ENCODE results near the gene PCDHGA9. TPM values are rescaled to one million over a fixed set of nuclear protein-coding genes. Genes with fewer than 3 reads are reported as not detected.

PCDHGA9 gene
- total RNA-seq, 1 donor from 2014 or later: 0.44 TPM

DNA sequence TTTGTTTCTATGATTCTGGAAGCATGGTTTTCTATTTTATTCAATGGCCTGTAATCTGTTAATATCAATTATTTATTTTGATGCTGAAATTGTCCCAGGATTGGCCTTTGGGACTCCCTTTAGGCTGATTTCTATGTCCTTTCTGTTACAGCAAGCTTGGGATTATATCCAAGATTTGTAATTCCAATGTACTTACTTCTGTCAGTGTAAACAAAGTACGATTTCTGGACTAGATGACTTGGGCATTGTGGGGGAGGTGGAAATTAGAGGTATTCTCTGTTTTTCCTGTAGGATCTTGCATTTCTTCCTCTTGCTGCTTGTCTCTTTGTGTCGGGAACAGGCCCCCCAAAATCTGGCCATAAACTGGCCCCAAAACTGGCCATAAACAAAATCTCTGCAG is 31.4 kb downstream of the PCDHGA9 start:
- DNase-seq: no peak
- peaks cover 27% of the 10 kb centered on the region for H3K27me3 Mint-ChIP-seq
- H3K4me1 Mint-ChIP-seq: peaks cover 3% of the 10 kb centered on the region
- peaks cover 9% of the 10 kb centered on the region for H3K9me3 Mint-ChIP-seq
- peaks cover 4% of the 10 kb centered on the region for H3K36me3 Mint-ChIP-seq (ENCODE audit: low read depth)
- intact Hi-C loops (cut with micrococcal nuclease): no loop called here
- no peak overlapping the region for H3K27ac Mint-ChIP-seq
- H3K4me3 Mint-ChIP-seq: no peak overlapping the region

DNA sequence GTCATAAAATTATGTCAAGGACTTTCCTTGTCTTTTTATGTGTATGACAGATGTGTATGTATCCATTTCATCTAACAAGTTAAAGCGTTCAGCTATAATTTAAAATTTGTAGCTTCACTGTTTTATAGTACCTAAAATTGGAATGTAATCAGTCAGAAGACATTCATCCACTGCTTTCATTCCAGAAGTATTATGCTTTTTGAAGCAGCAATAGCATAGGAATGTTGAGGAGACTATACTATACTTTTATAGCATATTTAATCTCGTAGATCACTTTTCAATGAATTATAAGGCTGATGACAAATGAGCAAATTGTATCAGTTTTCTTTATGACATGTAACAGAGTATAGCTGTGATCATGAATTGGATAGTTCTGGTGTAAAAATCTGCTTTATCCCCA is 34.6 kb downstream of the PCDHGA9 start:
- Mint-ChIP-seq H3K9me3 (peaks cover 2% of the 10 kb centered on the region), H3K36me3 (ENCODE audit: low read depth) (no peaks in the 10 kb centered on the region), H3K4me1 (no peaks in the 10 kb centered on the region), H3K27me3 (peaks cover 9% of the 10 kb centered on the region), H3K4me3 (no peak overlapping the region), H3K27ac (no peak overlapping the region)
- no peak for DNase-seq
- intact Hi-C loops (cut with micrococcal nuclease): no loop called here

DNA sequence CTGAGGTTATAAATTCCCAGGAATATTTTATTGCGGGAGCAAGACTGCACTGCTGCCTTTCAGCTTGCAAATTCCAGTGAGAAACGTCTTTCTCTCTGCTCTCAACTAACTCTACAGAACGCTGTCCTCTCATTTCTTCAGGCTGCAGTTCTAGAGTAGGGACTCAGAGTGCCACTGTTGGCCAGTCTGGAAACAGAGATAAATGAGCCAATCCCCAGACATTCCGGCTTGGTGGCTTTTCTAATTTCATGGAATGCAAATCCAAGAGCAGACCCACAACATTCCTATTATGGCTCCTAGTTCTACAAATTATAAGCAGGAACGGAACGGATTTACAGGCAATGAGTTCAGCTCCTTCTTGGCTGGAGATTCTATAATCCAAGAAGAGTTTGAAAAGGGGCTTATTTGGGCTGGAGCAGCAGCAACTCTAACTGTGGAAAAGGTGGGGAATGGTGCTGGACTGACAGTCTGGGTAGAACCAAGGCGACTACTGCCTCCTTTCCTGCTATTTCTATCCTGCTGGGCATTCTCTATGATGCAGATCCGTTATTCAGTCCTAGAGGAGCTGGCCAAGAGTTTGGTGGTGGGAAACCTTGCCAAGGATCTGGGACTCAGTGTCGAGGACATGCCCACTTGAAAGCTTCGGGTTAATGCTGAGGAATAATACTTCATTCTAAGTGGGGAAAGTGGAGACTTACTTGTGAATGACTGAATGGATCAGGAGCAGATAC is 37.0 kb downstream of the PCDHGA9 start:
- Mint-ChIP-seq H3K27me3 (peaks cover 5% of the 10 kb centered on the region), H3K27ac (no peak overlapping the region)
- intact Hi-C loops (cut with micrococcal nuclease): no loop called here

DNA sequence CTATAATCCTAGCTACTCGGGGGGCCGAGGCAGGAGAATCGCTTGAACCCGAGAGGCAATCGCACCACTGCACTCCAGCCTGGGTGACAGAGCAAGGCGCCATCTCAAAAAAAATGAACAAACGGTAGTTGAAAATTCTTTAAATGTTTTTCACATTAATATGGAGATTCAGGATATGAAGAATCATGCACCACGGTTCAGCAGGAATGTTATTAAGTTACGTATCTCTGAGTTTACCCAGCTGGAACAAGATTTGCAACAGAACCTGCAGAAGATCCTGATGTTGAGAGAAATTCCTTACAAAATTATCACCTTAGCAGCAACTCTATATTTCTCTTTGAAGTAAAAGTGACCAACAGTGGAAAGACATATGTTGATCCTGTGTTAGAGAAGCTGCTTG is 37.8 kb downstream of the PCDHGA9 start:
- H3K27me3 Mint-ChIP-seq: peaks cover 8% of the 10 kb centered on the region
- intact Hi-C loops (cut with micrococcal nuclease): no loop called here
- H3K27ac Mint-ChIP-seq: no peak overlapping the region
- no peaks in the 10 kb centered on the region for H3K36me3 Mint-ChIP-seq (ENCODE audit: low read depth)
- H3K9me3 Mint-ChIP-seq: peaks cover 6% of the 10 kb centered on the region
- no peak for DNase-seq
- H3K4me1 Mint-ChIP-seq: no peaks in the 10 kb centered on the region
- no peak overlapping the region for H3K4me3 Mint-ChIP-seq

More for the DNA sequence above, 37.0 kb downstream of the PCDHGA9 start:
- Mint-ChIP-seq H3K4me3 (no peak overlapping the region), H3K36me3 (ENCODE audit: low read depth) (no peaks in the 10 kb centered on the region), H3K4me1 (no peaks in the 10 kb centered on the region), H3K9me3 (peaks cover 4% of the 10 kb centered on the region)
- no peak for DNase-seq

DNA sequence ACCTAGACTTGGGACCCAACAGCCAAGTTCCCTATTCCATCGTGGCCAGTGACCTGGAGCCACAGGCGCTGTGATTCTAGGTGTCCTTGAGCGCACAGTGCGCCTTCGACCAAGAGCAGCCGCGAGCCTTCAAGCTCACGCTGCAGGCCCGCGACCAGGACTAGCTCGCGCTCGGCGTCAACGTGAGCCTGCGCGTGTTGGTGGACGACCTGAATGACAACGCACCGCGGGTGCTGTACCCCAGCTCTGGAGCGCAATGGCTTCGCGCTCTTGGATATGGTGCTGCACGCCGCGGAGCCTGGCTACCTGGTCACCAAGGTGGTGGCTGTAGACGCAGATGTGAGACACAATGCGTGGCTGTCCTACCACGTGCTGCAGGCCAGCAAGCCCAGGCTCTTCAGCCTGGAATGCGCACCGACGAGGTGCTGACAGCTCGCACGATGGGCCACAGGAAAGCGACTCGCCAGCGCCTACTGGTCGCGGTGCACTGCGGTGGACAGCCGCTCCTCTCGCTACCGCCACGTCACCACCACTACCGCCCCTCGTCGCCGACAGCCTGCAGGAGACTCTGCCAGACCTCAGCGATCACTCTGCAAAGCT is 39.1 kb downstream of the PCDHGA9 start:
- Mint-ChIP-seq H3K9me3 (peaks cover 6% of the 10 kb centered on the region), H3K4me3 (no peak overlapping the region), H3K4me1 (no peaks in the 10 kb centered on the region), H3K36me3 (ENCODE audit: low read depth) (no peaks in the 10 kb centered on the region), H3K27ac (no peak overlapping the region), H3K27me3 (peaks cover 9% of the 10 kb centered on the region)
- intact Hi-C loops (cut with micrococcal nuclease): no loop called here
- no peak for DNase-seq

Other genes with a start within 250 kb of the PCDHGA9 start
- gene PCDHB7, start 230.1 kb upstream of the PCDHGA9 start, total RNA-seq: not detected in 2 replicates
- not detected in 2 replicates for gene PCDHB8, start 225.0 kb upstream of the PCDHGA9 start, total RNA-seq
- gene PCDHB16, start 220.4 kb upstream of the PCDHGA9 start, total RNA-seq: not detected in 2 replicates
- gene PCDHB9, start 215.6 kb upstream of the PCDHGA9 start, total RNA-seq: not detected in 2 replicates
- not detected in 2 replicates for gene PCDHB10, start 210.4 kb upstream of the PCDHGA9 start, total RNA-seq
- not detected in 2 replicates for gene PCDHB11, start 203.2 kb upstream of the PCDHGA9 start, total RNA-seq
- not detected in 2 replicates for gene PCDHB12, start 194.1 kb upstream of the PCDHGA9 start, total RNA-seq
- 0.05 TPM in 1 of 2 replicates, not detected in the other for gene PCDHB13, start 188.9 kb upstream of the PCDHGA9 start, total RNA-seq
- gene PCDHB14, start 179.4 kb upstream of the PCDHGA9 start, total RNA-seq: not detected in 2 replicates
- gene PCDHB15, start 157.4 kb upstream of the PCDHGA9 start, total RNA-seq: not detected in 2 replicates
- gene SLC25A2, start 98.7 kb upstream of the PCDHGA9 start, total RNA-seq: 0.14 and 0.23 TPM in 2 replicates
- 71.5 and 75.0 TPM in 2 replicates for gene TAF7, start 82.0 kb upstream of the PCDHGA9 start, total RNA-seq
- 0.07 and 0.09 TPM in 2 replicates for gene PCDHGA1, start 72.3 kb upstream of the PCDHGA9 start, total RNA-seq
- gene PCDHGA2, start 64.0 kb upstream of the PCDHGA9 start, total RNA-seq: 0.07 and 0.12 TPM in 2 replicates
- gene PCDHGA3, start 58.9 kb upstream of the PCDHGA9 start, total RNA-seq: 0.14 and 0.19 TPM in 2 replicates
- gene PCDHGB1, start 52.7 kb upstream of the PCDHGA9 start, total RNA-seq: 0.14 and 0.19 TPM in 2 replicates
- gene PCDHGA4, start 47.8 kb upstream of the PCDHGA9 start, total RNA-seq: 0.33 and 0.37 TPM in 2 replicates
- 0.63 and 0.97 TPM in 2 replicates for gene PCDHGB2, start 42.8 kb upstream of the PCDHGA9 start, total RNA-seq
- 0.19 and 0.51 TPM in 2 replicates for gene PCDHGA5, start 38.6 kb upstream of the PCDHGA9 start, total RNA-seq
- gene PCDHGB3, start 32.5 kb upstream of the PCDHGA9 start, total RNA-seq: 0.40 and 0.49 TPM in 2 replicates
- 0.31 and 0.54 TPM in 2 replicates for gene PCDHGA6, start 28.9 kb upstream of the PCDHGA9 start, total RNA-seq
- 0.05 and 0.23 TPM in 2 replicates for gene PCDHGA7, start 20.0 kb upstream of the PCDHGA9 start, total RNA-seq
- gene PCDHGB4, start 15.1 kb upstream of the PCDHGA9 start, total RNA-seq: 0.21 TPM in 2 replicates
- 0.02 and 0.09 TPM in 2 replicates for gene PCDHGA8, start 10.1 kb upstream of the PCDHGA9 start, total RNA-seq
- 0.43 and 0.47 TPM in 2 replicates for gene PCDHGB5, start 4.8 kb upstream of the PCDHGA9 start, total RNA-seq
- 0.09 and 0.14 TPM in 2 replicates for gene PCDHGB6, start 5.2 kb downstream of the PCDHGA9 start, total RNA-seq
- gene PCDHGA10, start 10.2 kb downstream of the PCDHGA9 start, total RNA-seq: 0.07 and 0.21 TPM in 2 replicates
- gene PCDHGB7, start 14.9 kb downstream of the PCDHGA9 start, total RNA-seq: 0.12 and 0.17 TPM in 2 replicates
- 0.23 and 0.31 TPM in 2 replicates for gene PCDHGA11, start 18.3 kb downstream of the PCDHGA9 start, total RNA-seq
- 0.12 and 0.16 TPM in 2 replicates for gene PCDHGA12, start 27.7 kb downstream of the PCDHGA9 start, total RNA-seq
- gene PCDHGC3, start 73.2 kb downstream of the PCDHGA9 start, total RNA-seq: 0.24 and 0.58 TPM in 2 replicates
- gene PCDHGC4, start 82.3 kb downstream of the PCDHGA9 start, total RNA-seq: not detected in 2 replicates
- not detected in 2 replicates for gene PCDHGC5, start 86.3 kb downstream of the PCDHGA9 start, total RNA-seq
- gene DIAPH1, start 216.2 kb downstream of the PCDHGA9 start, total RNA-seq: 225 and 232 TPM in 2 replicates
- 88.1 and 92.3 TPM in 2 replicates for gene HDAC3, start 234.1 kb downstream of the PCDHGA9 start, total RNA-seq
- 24.1 TPM in 2 replicates for gene RELL2, start 234.2 kb downstream of the PCDHGA9 start, total RNA-seq
- gene FCHSD1, start 248.6 kb downstream of the PCDHGA9 start, total RNA-seq: 33.1 and 34.5 TPM in 2 replicates

Data from activated CD4-positive, alpha-beta T cell treated with anti-CD3 and anti-CD28 coated beads, Interleukin-2, amount 10 ng/mL, durations not matched to agents 24 days and 14 days (primary cell).